H1 (cell line): ENCODE results near the gene ZSCAN20.

Experiments used
- ASH2L ChIP-seq: fragments of 200-600, 300-600 bp; sonication (generic); IDR thresholded peaks from one replicate; pipeline ENCODE4 v1.7.1; 2017; ENCODE audit warnings: low read length
- ATF3 ChIP-seq: IDR thresholded peaks from 2 replicates; pipeline ENCODE4 v1.6.1; 2011; ENCODE audit warnings: low read depth, mild to moderate bottlenecking, low read length; ENCODE audit not compliant: insufficient read depth
- CHD1 ChIP-seq: IDR thresholded peaks from 2 replicates; pipeline ENCODE4 v1.6.1; 2012; ENCODE audit warnings: low read depth, low read length, improper control_type of control experiment
- PHF8 ChIP-seq: fragments of 200-600 bp; sonication (generic); conservative IDR thresholded peaks from 2 replicates; pipeline ENCODE4 v1.7.1; 2012; ENCODE audit warnings: low read depth, mild to moderate bottlenecking, inconsistent platforms, low read length, moderate library complexity
- RAD21 ChIP-seq, 2 experiments: IDR thresholded peaks in 1 of 2; conservative IDR thresholded peaks in 1 of 2; 2 replicates each; pipeline ENCODE4 v1.6.1; 2011; ENCODE audit warnings: low read depth in 2 of 2, low read length in 2 of 2, improper control_type of control experiment in 1 of 2, inconsistent platforms in 1 of 2, mild to moderate bottlenecking in 1 of 2, moderate library complexity in 1 of 2
- SP1 ChIP-seq: IDR thresholded peaks from 2 replicates; pipeline ENCODE4 v1.6.1; 2011; ENCODE audit warnings: low read depth, low read length
- SP2 ChIP-seq: IDR thresholded peaks from 2 replicates; pipeline ENCODE4 v1.6.1; 2012; ENCODE audit warnings: mild to moderate bottlenecking, low read length, inconsistent platforms
- TF ChIP-seq, protein P1 (sequence below), 3 experiments: IDR thresholded peaks; 1 replicate in 2 of 3; 2 replicates in 1 of 3; pipeline versions ENCODE4 v1.5.1 to v1.6.1; 2011; ENCODE audit warnings: low read length in 3 of 3, mild to moderate bottlenecking in 3 of 3, inconsistent platforms in 2 of 3, low read depth in 1 of 3, moderate library complexity in 1 of 3; ENCODE audit not compliant: insufficient read depth in 1 of 3; ENCODE audit errors: control extremely low read depth in 1 of 3

DNA sequence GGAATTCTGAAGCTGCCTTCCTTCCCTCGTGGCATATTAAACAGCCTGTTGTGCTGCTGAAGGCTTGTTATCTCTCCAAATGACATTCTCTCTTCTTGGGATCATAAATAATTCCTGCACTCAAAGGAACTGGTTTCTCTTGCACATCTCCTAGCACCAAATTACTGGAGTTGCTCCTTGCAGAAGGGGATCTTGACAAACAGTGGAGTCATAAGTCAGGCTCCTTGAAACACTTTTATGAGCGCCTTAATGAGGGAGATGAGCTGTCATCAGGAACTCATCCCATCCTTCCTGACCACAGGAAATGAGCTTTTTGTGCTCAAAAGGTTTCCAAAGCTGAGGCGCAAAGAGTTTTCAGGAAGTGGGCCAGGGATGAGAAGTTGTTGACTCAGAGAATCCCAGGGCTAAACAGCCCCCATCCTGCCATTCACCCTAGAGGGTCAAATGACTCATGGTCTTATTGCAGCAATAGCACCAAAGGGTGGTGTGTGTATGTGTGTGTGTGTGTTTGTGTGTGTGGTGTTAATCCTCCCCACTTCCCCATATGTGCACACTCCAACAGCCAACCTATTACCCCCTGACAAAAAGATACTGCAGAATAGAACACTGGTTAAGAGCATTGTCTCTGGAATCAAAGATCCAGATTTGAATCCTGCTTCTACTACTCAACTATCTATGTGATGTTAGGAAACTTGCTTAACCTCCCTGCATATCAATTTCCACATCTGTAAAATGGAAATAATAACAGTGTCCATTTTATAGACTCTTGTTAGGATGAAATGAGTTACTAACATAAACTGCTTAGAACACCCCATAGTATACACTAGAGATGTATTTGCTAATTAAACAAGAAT, 38.7 kb upstream of the ZSCAN20 start:
- TF ChIP-seq, protein P1, sequence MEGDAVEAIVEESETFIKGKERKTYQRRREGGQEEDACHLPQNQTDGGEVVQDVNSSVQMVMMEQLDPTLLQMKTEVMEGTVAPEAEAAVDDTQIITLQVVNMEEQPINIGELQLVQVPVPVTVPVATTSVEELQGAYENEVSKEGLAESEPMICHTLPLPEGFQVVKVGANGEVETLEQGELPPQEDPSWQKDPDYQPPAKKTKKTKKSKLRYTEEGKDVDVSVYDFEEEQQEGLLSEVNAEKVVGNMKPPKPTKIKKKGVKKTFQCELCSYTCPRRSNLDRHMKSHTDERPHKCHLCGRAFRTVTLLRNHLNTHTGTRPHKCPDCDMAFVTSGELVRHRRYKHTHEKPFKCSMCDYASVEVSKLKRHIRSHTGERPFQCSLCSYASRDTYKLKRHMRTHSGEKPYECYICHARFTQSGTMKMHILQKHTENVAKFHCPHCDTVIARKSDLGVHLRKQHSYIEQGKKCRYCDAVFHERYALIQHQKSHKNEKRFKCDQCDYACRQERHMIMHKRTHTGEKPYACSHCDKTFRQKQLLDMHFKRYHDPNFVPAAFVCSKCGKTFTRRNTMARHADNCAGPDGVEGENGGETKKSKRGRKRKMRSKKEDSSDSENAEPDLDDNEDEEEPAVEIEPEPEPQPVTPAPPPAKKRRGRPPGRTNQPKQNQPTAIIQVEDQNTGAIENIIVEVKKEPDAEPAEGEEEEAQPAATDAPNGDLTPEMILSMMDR (IDR thresholded peaks at IDR 0.05; ENCODE audit: control extremely low read depth in 1 of 3, insufficient read depth in 1 of 3, low read depth in 1 of 3, low read length in 3 of 3) = no peak
- no peak for TF ChIP-seq SP2
- no peak for TF ChIP-seq ATF3
- no peak for TF ChIP-seq CHD1
- no peak for TF ChIP-seq SP1
- TF ChIP-seq RAD21 (IDR thresholded peaks at IDR 0.05 in 1 of 2, conservative IDR thresholded peaks at IDR 0.05 in 1 of 2; ENCODE audit: low read depth in 2 of 2, low read length in 2 of 2) = no peak
- no peak for TF ChIP-seq ASH2L
- no peak for TF ChIP-seq PHF8
